ENCODE data around the gene DIAPH1. TPM values are rescaled to one million over a fixed set of nuclear protein-coding genes. Genes with fewer than 3 reads are reported as not detected.

The DIAPH1 gene
- total RNA-seq, 4 donors from 2014 or later, result 63.0 to 157 (median 124) TPM

- intact Hi-C loops (cut with DNase I), result no loop called here
- H3K36me3 ChIP-seq, result peaks cover 0 to 23% (median 0%) of the 10 kb centered on the region in 3 donors
- H3K4me3 ChIP-seq, result no peak overlapping the region
- no peaks in the 10 kb centered on the region for H3K27me3 ChIP-seq
- WGBS, 2 donors, result 91 to 92% methylated on average over 1 to 2 of the region's 2 CpGs
- no peak for TF ChIP-seq POLR2A (IDR thresholded peaks at IDR 0.05)
- TF ChIP-seq CTCF (IDR thresholded peaks at IDR 0.05), result no peak
- no peaks in the 10 kb centered on the region for H3K9me3 ChIP-seq
- H3K4me1 ChIP-seq, result peaks cover 0 to 44% (median 11%) of the 10 kb centered on the region in 3 donors
- peak overlapping the region in 3 of 4 donors; percentile 3 to 35 (median 24) for H3K27ac ChIP-seq
- DNase-seq, result no peak
Measured at GRCh38 chr5:141597814-141598213, 21.0 kb downstream of the DIAPH1 start.

- TF ChIP-seq POLR2A (IDR thresholded peaks at IDR 0.05) (no peak), CTCF (IDR thresholded peaks at IDR 0.05) (no peak)
- peaks cover 0 to 25% (median 0%) of the 10 kb centered on the region in 3 donors for H3K36me3 ChIP-seq
- 40 to 48% methylated on average over 2 of the region's 2 CpGs for WGBS, 2 donors
- peaks cover 0 to 45% (median 11%) of the 10 kb centered on the region in 3 donors for H3K4me1 ChIP-seq
- intact Hi-C loops (cut with DNase I), result no loop called here
- H3K27ac ChIP-seq, result peak overlapping the region in 3 of 4 donors; percentile 3 to 35 (median 24)
- no peak overlapping the region for H3K4me3 ChIP-seq
- DNase-seq, result no peak
- H3K9me3 ChIP-seq, result no peaks in the 10 kb centered on the region
- no peaks in the 10 kb centered on the region for H3K27me3 ChIP-seq
Measured at GRCh38 chr5:141597394-141597793, 21.4 kb downstream of the DIAPH1 start.

GRCh38 chr5:141596867-141597266, 21.9 kb downstream of the DIAPH1 start:
- intact Hi-C loops (cut with DNase I), result no loop called here
- DNase-seq, result no peak
- no peaks in the 10 kb centered on the region for H3K9me3 ChIP-seq
- H3K36me3 ChIP-seq, result peaks cover 0 to 25% (median 0%) of the 10 kb centered on the region in 3 donors
- no peaks in the 10 kb centered on the region for H3K27me3 ChIP-seq
- H3K4me3 ChIP-seq, result no peak overlapping the region
- 94% methylated on average over 1 of the region's 1 CpG for WGBS, 2 donors
- peak overlapping the region in 1 of 4 donors; percentile 3 for H3K27ac ChIP-seq
- peaks cover 0 to 44% (median 8%) of the 10 kb centered on the region in 3 donors for H3K4me1 ChIP-seq
- no peak for TF ChIP-seq CTCF (IDR thresholded peaks at IDR 0.05)
- no peak for TF ChIP-seq POLR2A (IDR thresholded peaks at IDR 0.05)

GRCh38 chr5:141590127-141590526, 28.7 kb downstream of the DIAPH1 start:
- Histone ChIP-seq H3K36me3 (peaks cover 3 to 56% (median 8%) of the 10 kb centered on the region in 3 donors), H3K9me3 (no peaks in the 10 kb centered on the region), H3K4me1 (peaks cover 0 to 10% (median 0%) of the 10 kb centered on the region in 3 donors), H3K27me3 (no peaks in the 10 kb centered on the region), H3K27ac (no peak overlapping the region), H3K4me3 (no peak overlapping the region)
- DNase-seq, result no peak
- intact Hi-C loops (cut with DNase I), result no loop called here
- 58 to 78% methylated on average over 2 of the region's 2 CpGs for WGBS, 2 donors
- TF ChIP-seq CTCF (IDR thresholded peaks at IDR 0.05) (no peak), POLR2A (IDR thresholded peaks at IDR 0.05) (no peak)

- intact Hi-C loops (cut with DNase I), result no loop called here
- H3K4me3 ChIP-seq, result no peak overlapping the region
- no peaks in the 10 kb centered on the region for H3K4me1 ChIP-seq
- WGBS, 2 donors, result 90 to 95% methylated on average over 1 of the region's 1 CpG
- no peaks in the 10 kb centered on the region for H3K9me3 ChIP-seq
- no peak for DNase-seq
- H3K27ac ChIP-seq, result no peak overlapping the region
- no peaks in the 10 kb centered on the region for H3K27me3 ChIP-seq
- peaks cover 12 to 70% (median 22%) of the 10 kb centered on the region in 3 donors for H3K36me3 ChIP-seq
- no peak for TF ChIP-seq POLR2A (IDR thresholded peaks at IDR 0.05)
- no peak for TF ChIP-seq CTCF (IDR thresholded peaks at IDR 0.05)
Measured at GRCh38 chr5:141586246-141586645, 32.6 kb downstream of the DIAPH1 start.
